ENCODE results near the gene LOXL3. TPM values are rescaled to one million over a fixed set of nuclear protein-coding genes. Genes with fewer than 3 reads are reported as not detected.

The LOXL3 gene
- 14.3 TPM for total RNA-seq

GRCh38 chr2:74553892-74554819 lies at the start of gene LOXL3, which contains the start of gene DOK1:
LOXL3 (minus strand) TSS chr2:74553942; CDS start chr2:74552634, 1,308 bp downstream.
DOK1 (plus strand) TSS chr2:74554720; CDS start chr2:74554755, 35 bp downstream.
- no peak for FAIRE-seq
- DNase-seq (ENCODE audit: low spot score in 2 of 2), result peak; percentile 85 to 91

GRCh38 chr2:74602586-74603281 lies 49.0 kb upstream of the LOXL3 start:
- no peak for DNase-seq (ENCODE audit: low spot score in 2 of 2)
- no peak for FAIRE-seq

- FAIRE-seq, result no peak
- no peak for DNase-seq (ENCODE audit: low spot score in 2 of 2)
Measured at GRCh38 chr2:74599676-74600075, 45.9 kb upstream of the LOXL3 start.

- FAIRE-seq, result no peak
- no peak for DNase-seq (ENCODE audit: low spot score in 2 of 2)
Measured at GRCh38 chr2:74597410-74597809, 43.7 kb upstream of the LOXL3 start.

GRCh38 chr2:74596584-74596983 lies 42.8 kb upstream of the LOXL3 start:
- no peak for FAIRE-seq
- DNase-seq (ENCODE audit: low spot score in 2 of 2), result no peak

GRCh38 chr2:74593826-74594772 lies 40.4 kb upstream of the LOXL3 start:
- FAIRE-seq (no peak), DNase-seq (ENCODE audit: low spot score in 2 of 2) (no peak)

- DNase-seq (ENCODE audit: low spot score in 2 of 2) (no peak), FAIRE-seq (no peak)
Measured at GRCh38 chr2:74588664-74589063, 34.9 kb upstream of the LOXL3 start.

- peak; percentile 6 for FAIRE-seq
Measured at GRCh38 chr2:74587664-74588277, 34.0 kb upstream of the LOXL3 start.

GRCh38 chr2:74585406-74586185 lies 31.9 kb upstream of the LOXL3 start:
- FAIRE-seq, result no peak
- DNase-seq (ENCODE audit: low spot score in 2 of 2), result no peak

More at GRCh38 chr2:74587664-74588277, 34.0 kb upstream of the LOXL3 start:
- DNase-seq (ENCODE audit: low spot score in 2 of 2), result peak; percentile 47 to 69

GRCh38 chr2:74584088-74584645 lies 30.4 kb upstream of the LOXL3 start:
- FAIRE-seq, result no peak
- DNase-seq (ENCODE audit: low spot score in 2 of 2), result no peak

- no peak for DNase-seq (ENCODE audit: low spot score in 2 of 2)
- FAIRE-seq, result no peak
Measured at GRCh38 chr2:74583504-74583903, 29.8 kb upstream of the LOXL3 start.

GRCh38 chr2:74582184-74582583 lies 28.4 kb upstream of the LOXL3 start:
- FAIRE-seq (no peak), DNase-seq (ENCODE audit: low spot score in 2 of 2) (no peak)

- FAIRE-seq, result no peak
- no peak for DNase-seq (ENCODE audit: low spot score in 2 of 2)
Measured at GRCh38 chr2:74581463-74581862, 27.7 kb upstream of the LOXL3 start.

- no peak for DNase-seq (ENCODE audit: low spot score in 2 of 2)
- FAIRE-seq, result no peak
Measured at GRCh38 chr2:74578408-74578807, 24.7 kb upstream of the LOXL3 start.

- FAIRE-seq (no peak), DNase-seq (ENCODE audit: low spot score in 2 of 2) (no peak)
Measured at GRCh38 chr2:74577448-74577847, 23.7 kb upstream of the LOXL3 start.

GRCh38 chr2:74576863-74577229 lies 23.1 kb upstream of the LOXL3 start:
- DNase-seq (ENCODE audit: low spot score in 2 of 2), result no peak
- no peak for FAIRE-seq

GRCh38 chr2:74576211-74576862 lies 22.6 kb upstream of the LOXL3 start:
- no peak for DNase-seq (ENCODE audit: low spot score in 2 of 2)
- no peak for FAIRE-seq

GRCh38 chr2:74575320-74575719 lies 21.6 kb upstream of the LOXL3 start:
- no peak for FAIRE-seq
- no peak for DNase-seq (ENCODE audit: low spot score in 2 of 2)
